HepG2 (cell line): ENCODE measurements around the gene C19orf47. TPM values are rescaled to one million over a fixed set of nuclear protein-coding genes. Genes with fewer than 3 reads are reported as not detected.

Experiments
- ATAC-seq: fragments of 200-7000 bp; cut with Tn5 transposase; 3 replicates; pipeline ENCODE4 v1.9.1; 2020; ENCODE audit warnings: mild to moderate bottlenecking, moderate library complexity
- BruUV-seq: library from RNA; stranded (reverse); fragments of 400-500 nt; replicated peaks from 2 replicates; lab custom pipeline; 2021; lab: Mats Ljungman, UMichigan
- CTCF ChIA-PET: fragments of 300-600 bp; formaldehyde crosslinking; extraction: SDS; loops from one replicate; lab custom pipeline; 2021; ENCODE audit warnings: low total read pairs, inconsistent platforms, low intra/inter-chr PET ratio; lab: Yijun Ruan, JAX
- POLR2A ChIA-PET: fragments of 350-600 bp; sonication (Branson Sonifier 250); formaldehyde crosslinking; loops from one replicate; lab custom pipeline; 2020; ENCODE audit warnings: antibody characterized with exemption, inconsistent platforms; lab: Yijun Ruan, JAX
- DNase-seq: peaks from one replicate; pipeline ENCODE4 v3.0.0-alpha.2; 2015; ENCODE audit warnings: low spot score
- FAIRE-seq: peaks from 3 replicates; lab custom pipeline; 2011; peaks lifted over from hg19 to GRCh38; lab: Jason Lieb, UNC
- H2AFZ ChIP-seq: one replicate; pipeline ENCODE4 v1.6.1; 2011; ENCODE audit warnings: low read length, inconsistent platforms
- H3K27ac ChIP-seq: fragments of 300-600 bp; 3 replicates; pipeline ENCODE4 v1.8.0; 2011; ENCODE audit warnings: mixed run types, mild to moderate bottlenecking, mixed read lengths, low read length, inconsistent platforms; ENCODE audit not compliant: insufficient read depth; ENCODE audit errors: extremely low read length
- H3K27me3 ChIP-seq, 2 experiments: fragments of 200-600 bp in 1 of 2; 2 replicates in 1 of 2; 3 replicates in 1 of 2; pipeline versions ENCODE4 v1.6.0 to v1.8.0; 2011; ENCODE audit warnings: low read length in 2 of 2, mild to moderate bottlenecking in 2 of 2, moderate library complexity in 2 of 2, inconsistent platforms in 1 of 2; ENCODE audit not compliant: insufficient read depth in 2 of 2, control insufficient read depth in 1 of 2
- H3K36me3 ChIP-seq, 2 experiments: fragments of 200-600 bp in 1 of 2; replicated peaks in 1 of 2; 2 replicates in 1 of 2; 3 replicates in 1 of 2; pipeline versions ENCODE4 v1.5.1 to v1.8.0; 2011; ENCODE audit warnings: low read length in 2 of 2, inconsistent platforms in 1 of 2; ENCODE audit not compliant: insufficient read depth in 2 of 2, control insufficient read depth in 1 of 2
- H3K4me1 ChIP-seq: 2 replicates; pipeline ENCODE4 v1.5.1; 2012; ENCODE audit warnings: low read length, inconsistent platforms; ENCODE audit not compliant: insufficient read depth
- H3K4me2 ChIP-seq: 2 replicates; pipeline ENCODE4 v1.6.0; 2011; ENCODE audit warnings: low read depth, low read length, inconsistent platforms
- H3K4me3 ChIP-seq, 3 experiments: fragments of 200-600 bp in 1 of 3; sonication (generic), shearing (Covaris generic) in 1 of 3; replicated peaks in 1 of 3; 2 replicates each; pipeline ENCODE4 v1.5.1; 2011 to 2016; ENCODE audit warnings: low read length in 3 of 3, inconsistent platforms in 2 of 3, low read depth in 2 of 3, mild to moderate bottlenecking in 2 of 3, control low read depth in 1 of 3, mixed read lengths in 1 of 3; ENCODE audit not compliant: insufficient read depth in 1 of 3
- H3K79me2 ChIP-seq: one replicate; pipeline ENCODE4 v1.6.1; 2011; ENCODE audit warnings: low read length, inconsistent platforms; ENCODE audit not compliant: insufficient read depth
- H3K9ac ChIP-seq: 2 replicates; pipeline ENCODE4 v1.6.0; 2011; ENCODE audit warnings: mild to moderate bottlenecking, low read depth, low read length, inconsistent platforms; ENCODE audit not compliant: insufficient read depth
- H3K9me3 ChIP-seq: 2 replicates; pipeline ENCODE4 v1.5.1; 2012; ENCODE audit warnings: mild to moderate bottlenecking, low read length
- H4K20me1 ChIP-seq: 2 replicates; pipeline ENCODE4 v1.6.0; 2011; ENCODE audit warnings: inconsistent platforms, mild to moderate bottlenecking, low read length, moderate library complexity; ENCODE audit not compliant: insufficient read depth
- CTCF ChIP-seq: sonication (generic); formaldehyde crosslinking; IDR thresholded peaks from 2 replicates; pipeline ENCODE4 v1.5.0; 2020; ENCODE audit warnings: mild to moderate bottlenecking, missing genetic modification reagents, moderate library complexity
- ETV5 ChIP-seq: IDR thresholded peaks from 2 replicates; pipeline ENCODE4 v1.6.1; 2018; ENCODE audit warnings: missing biosample characterization, missing genetic modification reagents, inconsistent platforms, borderline replicate concordance
- GABPB1 ChIP-seq: IDR thresholded peaks from 2 replicates; pipeline ENCODE4 v1.6.1; 2016; ENCODE audit warnings: mild to moderate bottlenecking, missing genetic modification reagents, moderate library complexity, missing compliant biosample characterization
- KLF13 ChIP-seq: sonication (generic); formaldehyde crosslinking; IDR thresholded peaks from 2 replicates; pipeline ENCODE4 v1.4.0; 2020; ENCODE audit warnings: mild to moderate bottlenecking, missing genetic modification reagents
- NCOA5 ChIP-seq: sonication (generic); formaldehyde crosslinking; IDR thresholded peaks from 2 replicates; pipeline ENCODE4 v1.4.0; 2020; ENCODE audit warnings: missing genetic modification reagents
- RAD21 ChIP-seq: fragments of 450-650 bp; formaldehyde crosslinking; IDR thresholded peaks from 2 replicates; pipeline ENCODE4 v1.5.0; 2020; ENCODE audit warnings: mild to moderate bottlenecking
- SAP130 ChIP-seq: IDR thresholded peaks from 2 replicates; pipeline ENCODE4 v1.6.1; 2016; ENCODE audit warnings: low read depth
- SMC3 ChIP-seq: IDR thresholded peaks from 2 replicates; pipeline ENCODE4 v1.6.1; 2011; ENCODE audit warnings: low read length, improper control_type of control experiment
- SNAPC2 ChIP-seq: sonication (generic); formaldehyde crosslinking; IDR thresholded peaks from 2 replicates; pipeline ENCODE4 v1.8.1; 2022; ENCODE audit warnings: mild to moderate bottlenecking, missing genetic modification reagents
- STAG1 ChIP-seq: sonication (generic); formaldehyde crosslinking; IDR thresholded peaks from 2 replicates; pipeline ENCODE4 v1.4.0; 2020; ENCODE audit warnings: missing genetic modification reagents
- TBX3 ChIP-seq: fragments of 450-650 bp; IDR thresholded peaks from 2 replicates; pipeline ENCODE4 v1.6.1; 2017; ENCODE audit warnings: antibody characterized with exemption, mild to moderate bottlenecking, inconsistent platforms, borderline replicate concordance
- ZFP91 ChIP-seq: sonication (generic); formaldehyde crosslinking; IDR thresholded peaks from 2 replicates; pipeline ENCODE4 v1.9.0; 2022; ENCODE audit warnings: missing genetic modification reagents, mild to moderate bottlenecking, borderline replicate concordance
- ZNF121 ChIP-seq: sonication (generic); formaldehyde crosslinking; IDR thresholded peaks from 2 replicates; pipeline ENCODE4 v1.5.0; 2020; ENCODE audit warnings: mild to moderate bottlenecking, missing genetic modification reagents
- ZNF770 ChIP-seq: sonication (generic); formaldehyde crosslinking; IDR thresholded peaks from 2 replicates; pipeline ENCODE4 v1.5.0; 2020; ENCODE audit warnings: mild to moderate bottlenecking, missing genetic modification reagents
- ZUFSP ChIP-seq: sonication (generic); formaldehyde crosslinking; IDR thresholded peaks from 2 replicates; pipeline ENCODE4 v1.9.0; 2021; ENCODE audit warnings: missing genetic modification reagents, mild to moderate bottlenecking, borderline replicate concordance
- whole genome bisulfite sequencing: methylation state at CpG from one replicate; pipeline ENCODE4 v1.1.6; 2017; ENCODE audit warnings: low lambda C conversion rate; 5-methylcytosine and 5-hydroxymethylcytosine counted together
- in situ Hi-C: cut with HindIII; loops from 2 replicates; pipeline ENCODE4 v1.10.0; 2017; ENCODE audit warnings: low pct_unique_long_range_greater_than_20kb; ENCODE audit not compliant: extremely low pct_ligation_motif_present
- intact Hi-C: fragments of 100-400 bp; cut with micrococcal nuclease; formaldehyde crosslinking; loops from one replicate; pipeline ENCODE4 v1.10.0; 2022; ENCODE audit not compliant: unreplicated experiment
- polyA plus RNA-seq, 8 experiments: library from polyadenylated mRNA; depleted of rRNA in 3 of 8; stranded (reverse) in 7 of 8; unstranded in 1 of 8; fragments of >200 nt; fragmentation: Illumina TruSeq in 4 of 8; extraction: Trizol in 4 of 8; gene quantifications; 2 replicates each; pipeline versions ENCODE4 v1.2.1 to v1.2.3, GENCODE V29; 2011 to 2016; ENCODE audit warnings: low read depth in 4 of 8, missing spikeins in 1 of 8, mixed read lengths in 1 of 8; ENCODE audit not compliant: insufficient read depth in 1 of 8
- total RNA-seq, 5 experiments: library from RNA; depleted of rRNA; stranded (reverse); fragments of >200 nt; fragmentation: Illumina TruSeq; extraction: Trizol; gene quantifications; 2 replicates each; pipeline ENCODE4 v1.2.3, GENCODE V29; 2016; ENCODE audit warnings: low read depth in 1 of 5

C19orf47 gene
- total and polyA plus RNA-seq, 2 of the 13 experiments (the other 11 are each of a cell fraction or from before 2014, with no cell fraction given), result 8.1 to 10.6 TPM

GRCh38 chr19:40392894-40393517, 44.8 kb upstream of the C19orf47 start:
- ATAC-seq, result peak; percentile 86
- 2% methylated on average over 5 of the region's 9 CpGs for whole genome bisulfite sequencing
- no TSS peak for BruUV-seq
- no peak overlapping the region for H3K27ac ChIP-seq
- no peaks in the 10 kb centered on the region for H3K36me3 ChIP-seq
- H3K4me2 ChIP-seq, result peak overlapping the region; percentile 29; the same call in 1 of the 2 replicates
- intact Hi-C loops (loop anchor here (5.0 kb wide), 1 partner anchor 86 kb away; no protein-coding TSS in a partner anchor), in situ Hi-C loops (no loop called here)
- H2AFZ ChIP-seq, result no peak overlapping the region
- H3K9me3 ChIP-seq, result no peaks in the 10 kb centered on the region
- no peak for FAIRE-seq
- H3K27me3 ChIP-seq, result peaks cover 10 to 35% of the 10 kb centered on the region in 2 experiments; a peak in 4 of 5 replicates
- no peak overlapping the region for H3K4me3 ChIP-seq
- ChIA-PET POLR2A (no interaction called here), CTCF (no interaction called here)
- no peaks in the 10 kb centered on the region for H3K79me2 ChIP-seq
- DNase-seq, result peak; percentile 31
- no peaks in the 10 kb centered on the region for H3K4me1 ChIP-seq
- no peak overlapping the region for H3K9ac ChIP-seq
- no peaks in the 10 kb centered on the region for H4K20me1 ChIP-seq
- TF ChIP-seq ZUFSP (CRISPR knock-in tag) (no peak), CTCF (CRISPR knock-in tag) (peak; percentile 75), STAG1 (peak; percentile 69), SNAPC2 (CRISPR knock-in tag) (no peak), ZNF770 (CRISPR knock-in tag) (peak; percentile 28; the same call in 1 of the 2 replicates), SMC3 (peak; percentile 27; the same call in 1 of the 2 replicates), TBX3 (no peak), ZNF121 (CRISPR knock-in tag) (0 out of 2 replicates have a peak, but pooled peaks have one; percentile 26), NCOA5 (no peak), RAD21 (CRISPR knock-in tag) (0 out of 2 replicates have a peak, but pooled peaks have one; percentile 44), ZFP91 (CRISPR knock-in tag) (0 out of 2 replicates have a peak, but pooled peaks have one; percentile 46), SAP130 (CRISPR knock-in tag) (0 out of 2 replicates have a peak, but pooled peaks have one; percentile 20), ETV5 (0 out of 2 replicates have a peak, but pooled peaks have one; percentile 20), KLF13 (CRISPR knock-in tag) (no peak), GABPB1 (CRISPR knock-in tag) (0 out of 2 replicates have a peak, but pooled peaks have one; percentile 22)
